WTC11 (cell line): ENCODE data around the gene TMEM108.

ENCODE experiments used
- CREM ChIP-seq: sonication (generic); formaldehyde crosslinking; IDR thresholded peaks from 2 replicates; pipeline ENCODE4 v1.8.1; 2022; ENCODE audit warnings: mild to moderate bottlenecking, missing genetic modification reagents, moderate library complexity
- IRF2 ChIP-seq: sonication (generic); formaldehyde crosslinking; IDR thresholded peaks from 2 replicates; pipeline ENCODE4 v1.8.0; 2022; ENCODE audit warnings: low read depth, missing genetic modification reagents, borderline replicate concordance
- JAZF1 ChIP-seq: fragments of 250-450 bp; sonication (Bioruptor Pico); IDR thresholded peaks from 2 replicates; pipeline ENCODE4 v1.9.0; 2021; ENCODE audit warnings: moderate library complexity, mild to moderate bottlenecking, inconsistent platforms
- KAT7 ChIP-seq: sonication (generic); formaldehyde crosslinking; IDR thresholded peaks from 2 replicates; pipeline ENCODE4 v1.8.1; 2023; ENCODE audit warnings: missing genetic modification reagents, mild to moderate bottlenecking, borderline replicate concordance
- NFYB ChIP-seq: sonication (generic); formaldehyde crosslinking; conservative IDR thresholded peaks from 2 replicates; pipeline ENCODE4 v1.8.0; 2022; ENCODE audit warnings: low read depth, missing genetic modification reagents
- OVOL2 ChIP-seq: fragments of 250-450 bp; sonication (Bioruptor Pico); IDR thresholded peaks from 2 replicates; pipeline ENCODE4 v1.9.0; 2021; ENCODE audit warnings: mild to moderate bottlenecking, borderline replicate concordance
- RELA ChIP-seq: sonication (generic); formaldehyde crosslinking; IDR thresholded peaks from 2 replicates; pipeline ENCODE4 v1.8.1; 2022; ENCODE audit warnings: missing genetic modification reagents, mild to moderate bottlenecking, borderline replicate concordance
- SMAD4 ChIP-seq: sonication (generic); formaldehyde crosslinking; IDR thresholded peaks from 2 replicates; pipeline ENCODE4 v1.8.0; 2022; ENCODE audit warnings: mild to moderate bottlenecking, missing genetic modification reagents
- TEAD1 ChIP-seq: sonication (generic); formaldehyde crosslinking; IDR thresholded peaks from 2 replicates; pipeline ENCODE4 v1.8.0; 2022; ENCODE audit warnings: mild to moderate bottlenecking, missing genetic modification reagents
- ZNF138 ChIP-seq: sonication (generic); formaldehyde crosslinking; conservative IDR thresholded peaks from 2 replicates; pipeline ENCODE4 v1.8.1; 2022; ENCODE audit warnings: mild to moderate bottlenecking, moderate library complexity, missing genetic modification reagents
- TF ChIP-seq, protein P1 (sequence below): sonication (generic); formaldehyde crosslinking; conservative IDR thresholded peaks from 2 replicates; pipeline ENCODE4 v1.8.1; 2022; ENCODE audit warnings: mild to moderate bottlenecking, missing genetic modification reagents
- TF ChIP-seq, protein P2 (sequence below): fragments of 200-600 bp; IDR thresholded peaks from 2 replicates; pipeline ENCODE4 v1.8.0; 2022; ENCODE audit warnings: antibody characterized with exemption
- TF ChIP-seq, protein P3 (sequence below): sonication (generic); formaldehyde crosslinking; IDR thresholded peaks from 2 replicates; pipeline ENCODE4 v1.8.0; 2022; ENCODE audit warnings: mild to moderate bottlenecking, missing genetic modification reagents

DNA sequence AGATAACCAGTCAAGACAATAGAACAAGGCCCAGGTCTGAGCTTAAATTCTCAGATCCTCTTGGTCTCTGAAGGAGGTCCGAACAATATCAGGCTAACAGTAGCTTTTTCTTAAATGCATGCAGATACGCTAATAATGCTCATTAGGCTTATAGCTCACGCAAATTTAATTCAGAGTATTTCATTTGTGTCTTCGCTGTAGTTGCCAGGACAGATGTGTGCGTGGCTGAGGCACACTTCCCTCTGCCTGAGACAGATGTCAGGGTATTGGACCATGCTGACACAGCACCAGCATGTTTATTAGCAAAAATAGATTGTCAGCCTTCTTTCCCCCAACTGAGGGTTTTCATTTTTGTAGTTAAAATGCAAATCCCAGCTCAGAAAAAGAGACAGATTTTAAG is 258.8 kb downstream of the TMEM108 start:
- TF ChIP-seq CREM (CRISPR knock-in tag) (no peak), ZNF138 (CRISPR knock-in tag) (no peak), RELA (CRISPR knock-in tag) (no peak), IRF2 (no peak), TEAD1 (CRISPR knock-in tag) (no peak), NFYB (no peak), KAT7 (CRISPR knock-in tag) (no peak), SMAD4 (no peak), JAZF1 (CRISPR knock-in tag) (no peak), OVOL2 (CRISPR knock-in tag) (no peak)
- TF ChIP-seq, protein P1, sequence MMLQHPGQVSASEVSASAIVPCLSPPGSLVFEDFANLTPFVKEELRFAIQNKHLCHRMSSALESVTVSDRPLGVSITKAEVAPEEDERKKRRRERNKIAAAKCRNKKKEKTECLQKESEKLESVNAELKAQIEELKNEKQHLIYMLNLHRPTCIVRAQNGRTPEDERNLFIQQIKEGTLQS (CRISPR knock-in tag) = no peak
- TF ChIP-seq, protein P2, sequence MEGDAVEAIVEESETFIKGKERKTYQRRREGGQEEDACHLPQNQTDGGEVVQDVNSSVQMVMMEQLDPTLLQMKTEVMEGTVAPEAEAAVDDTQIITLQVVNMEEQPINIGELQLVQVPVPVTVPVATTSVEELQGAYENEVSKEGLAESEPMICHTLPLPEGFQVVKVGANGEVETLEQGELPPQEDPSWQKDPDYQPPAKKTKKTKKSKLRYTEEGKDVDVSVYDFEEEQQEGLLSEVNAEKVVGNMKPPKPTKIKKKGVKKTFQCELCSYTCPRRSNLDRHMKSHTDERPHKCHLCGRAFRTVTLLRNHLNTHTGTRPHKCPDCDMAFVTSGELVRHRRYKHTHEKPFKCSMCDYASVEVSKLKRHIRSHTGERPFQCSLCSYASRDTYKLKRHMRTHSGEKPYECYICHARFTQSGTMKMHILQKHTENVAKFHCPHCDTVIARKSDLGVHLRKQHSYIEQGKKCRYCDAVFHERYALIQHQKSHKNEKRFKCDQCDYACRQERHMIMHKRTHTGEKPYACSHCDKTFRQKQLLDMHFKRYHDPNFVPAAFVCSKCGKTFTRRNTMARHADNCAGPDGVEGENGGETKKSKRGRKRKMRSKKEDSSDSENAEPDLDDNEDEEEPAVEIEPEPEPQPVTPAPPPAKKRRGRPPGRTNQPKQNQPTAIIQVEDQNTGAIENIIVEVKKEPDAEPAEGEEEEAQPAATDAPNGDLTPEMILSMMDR = no peak
- TF ChIP-seq, protein P3, sequence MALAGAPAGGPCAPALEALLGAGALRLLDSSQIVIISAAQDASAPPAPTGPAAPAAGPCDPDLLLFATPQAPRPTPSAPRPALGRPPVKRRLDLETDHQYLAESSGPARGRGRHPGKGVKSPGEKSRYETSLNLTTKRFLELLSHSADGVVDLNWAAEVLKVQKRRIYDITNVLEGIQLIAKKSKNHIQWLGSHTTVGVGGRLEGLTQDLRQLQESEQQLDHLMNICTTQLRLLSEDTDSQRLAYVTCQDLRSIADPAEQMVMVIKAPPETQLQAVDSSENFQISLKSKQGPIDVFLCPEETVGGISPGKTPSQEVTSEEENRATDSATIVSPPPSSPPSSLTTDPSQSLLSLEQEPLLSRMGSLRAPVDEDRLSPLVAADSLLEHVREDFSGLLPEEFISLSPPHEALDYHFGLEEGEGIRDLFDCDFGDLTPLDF (CRISPR knock-in tag) = no peak
